Stimulated activated CD8-positive, alpha-beta memory T cell treated with anti-CD3 and anti-CD28 coated beads, Interleukin-4, amount 100 ng/mL, for 1 hour (primary cell): Measurements from ENCODE around the gene GMDS.
"Not testable (repeated sequence)": the region's sequence is repeated elsewhere in the genome, so short reads cannot be mapped to it uniquely, and the experiment has no call there.

Source experiments
- DNase-seq, 2 donors: peaks; one replicate each; pipeline ENCODE4 v3.0.0-alpha.2; 2020; ENCODE audit warnings: low read depth in 2 of 2, low spot score in 1 of 2

The GMDS gene

GRCh38 chr6:1869308-1869707, 376.1 kb downstream of the GMDS start:
- DNase-seq: no peak

GRCh38 chr6:1868561-1869261, 376.7 kb downstream of the GMDS start:
- no peak for DNase-seq

- no peak for DNase-seq
These were observed 378.2 kb downstream of the GMDS start for GRCh38 chr6:1867197-1867596.

- no peak for DNase-seq
These were observed 379.8 kb downstream of the GMDS start for GRCh38 chr6:1865585-1865984.

GRCh38 chr6:1864496-1864895, 380.9 kb downstream of the GMDS start:
- no peak for DNase-seq

- DNase-seq: no peak
These were observed 383.0 kb downstream of the GMDS start for GRCh38 chr6:1862411-1862810.

GRCh38 chr6:1860756-1861348, 384.6 kb downstream of the GMDS start:
- DNase-seq: no peak

GRCh38 chr6:1858859-1859258, 386.5 kb downstream of the GMDS start:
- DNase-seq: no peak

GRCh38 chr6:1858196-1858595, 387.2 kb downstream of the GMDS start:
- no peak for DNase-seq

- DNase-seq: no peak
These were observed 389.0 kb downstream of the GMDS start for GRCh38 chr6:1856381-1856780.

- no peak for DNase-seq
These were observed 389.5 kb downstream of the GMDS start for GRCh38 chr6:1855890-1856289.

GRCh38 chr6:1854296-1854695, 391.1 kb downstream of the GMDS start:
- DNase-seq: no peak

GRCh38 chr6:1853761-1854160, 391.6 kb downstream of the GMDS start:
- DNase-seq: no peak

GRCh38 chr6:1851681-1852456, 393.5 kb downstream of the GMDS start:
- DNase-seq: no peak

- no peak for DNase-seq
These were observed 394.6 kb downstream of the GMDS start for GRCh38 chr6:1850840-1851157.

GRCh38 chr6:1850121-1850839, 395.1 kb downstream of the GMDS start:
- no peak for DNase-seq

GRCh38 chr6:1849691-1850090, 395.7 kb downstream of the GMDS start:
- no peak for DNase-seq

- no peak for DNase-seq
These were observed 396.7 kb downstream of the GMDS start for GRCh38 chr6:1848752-1849151.

- no peak for DNase-seq
These were observed 398.8 kb downstream of the GMDS start for GRCh38 chr6:1846611-1847010.

- DNase-seq: not testable (repeated sequence)
These were observed 399.9 kb downstream of the GMDS start for GRCh38 chr6:1845543-1845942.

GRCh38 chr6:1842334-1842733, 403.1 kb downstream of the GMDS start:
- no peak for DNase-seq

- DNase-seq: no peak
These were observed 404.3 kb downstream of the GMDS start for GRCh38 chr6:1841136-1841535.
